A673 (cell line): Measurements from ENCODE around the gene TNFAIP2. TPM values are rescaled to one million over a fixed set of nuclear protein-coding genes. Genes with fewer than 3 reads are reported as not detected.

Source experiments
- BruUV-seq: library from RNA; stranded (reverse); fragments of 400-500 nt; replicated peaks from 2 replicates; lab custom pipeline; 2021; lab: Mats Ljungman, UMichigan
- CTCF ChIA-PET: fragments of 300-600 bp; sonication (Branson Sonifier 250); formaldehyde crosslinking; loops from one replicate; lab custom pipeline; 2022; ENCODE audit warnings: antibody characterized with exemption; lab: Charles Lee
- POLR2A ChIA-PET: fragments of 300-600 bp; sonication (Branson Sonifier 250); formaldehyde crosslinking; loops from one replicate; lab custom pipeline; 2022; ENCODE audit warnings: antibody characterized with exemption; ENCODE audit not compliant: low non-redundant PET; lab: Charles Lee
- DNase-seq: peaks from one replicate; pipeline ENCODE4 v3.0.0-alpha.2; 2015; ENCODE audit warnings: low spot score
- H3K27ac ChIP-seq: fragments of 200-600 bp; sonication (generic); 2 replicates; pipeline ENCODE4 v1.5.1; 2016; ENCODE audit warnings: mixed run types, low read depth, mild to moderate bottlenecking, mixed read lengths, antibody characterized with exemption, low read length; ENCODE audit not compliant: poor library complexity, severe bottlenecking
- H3K27me3 ChIP-seq: fragments of 200-600 bp; sonication (generic); replicated peaks from 2 replicates; pipeline ENCODE4 v1.6.1; 2017; ENCODE audit warnings: mixed run types, low read depth, mild to moderate bottlenecking, mixed read lengths, antibody characterized with exemption, low read length; ENCODE audit not compliant: insufficient read depth, poor library complexity
- H3K36me3 ChIP-seq: fragments of 200-600 bp; sonication (generic); 2 replicates; pipeline ENCODE4 v1.6.1; 2016; ENCODE audit warnings: mixed run types, mild to moderate bottlenecking, mixed read lengths, antibody characterized with exemption, low read length; ENCODE audit not compliant: insufficient read depth, poor library complexity, severe bottlenecking
- H3K4me1 ChIP-seq: fragments of 200-600 bp; sonication (generic); 2 replicates; pipeline ENCODE4 v1.6.1; 2017; ENCODE audit warnings: mixed run types, mild to moderate bottlenecking, mixed read lengths, antibody characterized with exemption, low read length; ENCODE audit not compliant: insufficient read depth, poor library complexity, severe bottlenecking
- H3K4me3 ChIP-seq: fragments of 200-600 bp; sonication (generic); 2 replicates; pipeline ENCODE4 v1.5.1; 2016; ENCODE audit warnings: low read depth, mixed run types, mild to moderate bottlenecking, mixed read lengths, low read length; ENCODE audit not compliant: poor library complexity, severe bottlenecking
- H3K9me3 ChIP-seq: fragments of 200-600 bp; sonication (generic); 2 replicates; pipeline ENCODE4 v1.6.1; 2016; ENCODE audit warnings: mixed run types, low read depth, mild to moderate bottlenecking, mixed read lengths, antibody characterized with exemption, low read length; ENCODE audit not compliant: poor library complexity, severe bottlenecking
- EZH2 ChIP-seq: fragments of 200-600 bp; sonication (generic); IDR thresholded peaks from 2 replicates; pipeline ENCODE4 v1.6.1; 2017; ENCODE audit warnings: borderline replicate concordance, low read depth, mild to moderate bottlenecking, mixed read lengths, antibody characterized with exemption, low read length; ENCODE audit not compliant: poor library complexity, severe bottlenecking
- intact Hi-C: fragments of 100-400 bp; cut with micrococcal nuclease; formaldehyde crosslinking; loops from one replicate; pipeline ENCODE4 v1.10.0; 2022; ENCODE audit not compliant: unreplicated experiment
- total RNA-seq: library from RNA; stranded (reverse); gene quantifications from 2 replicates; pipeline ENCODE4 v1.2.3, GENCODE V29; 2021
- TF ChIP-seq, protein P1 (sequence below): fragments of 300-800, 200-600 bp; sonication (generic); conservative IDR thresholded peaks from 2 replicates; pipeline ENCODE4 v1.5.1; 2017; ENCODE audit warnings: low read depth, mild to moderate bottlenecking, antibody characterized with exemption, low read length, moderate library complexity, mixed read lengths

Gene TNFAIP2
- total RNA-seq, 1 experiment from 2014 or later = 5.5 TPM

DNA sequence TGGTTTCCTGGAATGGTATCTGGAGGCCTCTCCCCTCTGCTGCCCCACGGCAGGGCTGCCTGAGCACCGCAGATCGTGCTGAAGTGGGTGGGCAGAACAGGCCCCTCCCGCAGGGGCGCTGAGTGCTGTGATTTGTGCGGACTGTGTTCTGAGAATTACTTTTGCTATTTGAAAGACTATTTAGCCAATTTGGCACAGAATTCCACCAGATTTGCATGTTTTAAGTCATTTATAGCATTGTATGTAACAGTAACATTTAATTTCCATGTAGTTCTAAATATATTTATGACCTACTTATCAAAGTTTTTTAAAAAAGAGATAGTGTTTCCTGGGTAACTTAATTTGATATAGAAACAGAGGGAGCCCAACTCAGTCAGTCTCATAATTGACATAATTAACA, 55.3 kb downstream of the TNFAIP2 start:
- CTCF ChIA-PET = no interaction called here
- no peaks in the 10 kb centered on the region for H3K9me3 ChIP-seq
- POLR2A ChIA-PET = no interaction called here
- intact Hi-C loops = no loop called here
- no peaks in the 10 kb centered on the region for H3K27me3 ChIP-seq
- H3K4me1 ChIP-seq = no peaks in the 10 kb centered on the region
- TF ChIP-seq, protein P1, sequence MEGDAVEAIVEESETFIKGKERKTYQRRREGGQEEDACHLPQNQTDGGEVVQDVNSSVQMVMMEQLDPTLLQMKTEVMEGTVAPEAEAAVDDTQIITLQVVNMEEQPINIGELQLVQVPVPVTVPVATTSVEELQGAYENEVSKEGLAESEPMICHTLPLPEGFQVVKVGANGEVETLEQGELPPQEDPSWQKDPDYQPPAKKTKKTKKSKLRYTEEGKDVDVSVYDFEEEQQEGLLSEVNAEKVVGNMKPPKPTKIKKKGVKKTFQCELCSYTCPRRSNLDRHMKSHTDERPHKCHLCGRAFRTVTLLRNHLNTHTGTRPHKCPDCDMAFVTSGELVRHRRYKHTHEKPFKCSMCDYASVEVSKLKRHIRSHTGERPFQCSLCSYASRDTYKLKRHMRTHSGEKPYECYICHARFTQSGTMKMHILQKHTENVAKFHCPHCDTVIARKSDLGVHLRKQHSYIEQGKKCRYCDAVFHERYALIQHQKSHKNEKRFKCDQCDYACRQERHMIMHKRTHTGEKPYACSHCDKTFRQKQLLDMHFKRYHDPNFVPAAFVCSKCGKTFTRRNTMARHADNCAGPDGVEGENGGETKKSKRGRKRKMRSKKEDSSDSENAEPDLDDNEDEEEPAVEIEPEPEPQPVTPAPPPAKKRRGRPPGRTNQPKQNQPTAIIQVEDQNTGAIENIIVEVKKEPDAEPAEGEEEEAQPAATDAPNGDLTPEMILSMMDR = no peak
- TF ChIP-seq EZH2 = no peak
- no peaks in the 10 kb centered on the region for H3K36me3 ChIP-seq
- no TSS peak for BruUV-seq
- DNase-seq = no peak
- H3K27ac ChIP-seq = no peak overlapping the region
- H3K4me3 ChIP-seq = no peak overlapping the region

DNA sequence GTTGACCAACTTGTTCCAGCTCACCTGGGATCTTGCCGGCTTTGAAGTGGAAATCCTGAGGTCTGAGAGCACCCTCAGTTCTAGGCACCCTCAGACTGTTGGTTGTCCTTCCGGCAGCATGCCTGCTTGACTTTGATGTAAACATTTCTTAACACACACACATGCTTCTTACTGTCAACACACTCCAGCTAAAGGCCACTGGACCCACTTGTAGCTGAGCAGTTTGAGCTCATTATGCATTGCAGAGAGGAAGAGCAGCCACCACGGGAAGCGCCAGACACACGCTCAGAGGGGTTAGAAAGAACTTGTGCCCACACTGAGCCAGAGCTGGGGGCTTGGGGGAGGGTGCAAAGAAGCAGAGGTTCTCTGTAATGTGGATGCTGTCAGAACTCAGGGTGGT, 55.8 kb downstream of the TNFAIP2 start:
- intact Hi-C loops = no loop called here
- POLR2A ChIA-PET = no interaction called here
- Histone ChIP-seq H3K4me3 (no peak overlapping the region), H3K27me3 (no peaks in the 10 kb centered on the region), H3K9me3 (no peaks in the 10 kb centered on the region), H3K36me3 (no peaks in the 10 kb centered on the region), H3K4me1 (no peaks in the 10 kb centered on the region), H3K27ac (no peak overlapping the region)
- BruUV-seq = no TSS peak
- CTCF ChIA-PET = no interaction called here
- TF ChIP-seq, protein P1 = no peak
- TF ChIP-seq EZH2 = no peak
- no peak for DNase-seq

DNA sequence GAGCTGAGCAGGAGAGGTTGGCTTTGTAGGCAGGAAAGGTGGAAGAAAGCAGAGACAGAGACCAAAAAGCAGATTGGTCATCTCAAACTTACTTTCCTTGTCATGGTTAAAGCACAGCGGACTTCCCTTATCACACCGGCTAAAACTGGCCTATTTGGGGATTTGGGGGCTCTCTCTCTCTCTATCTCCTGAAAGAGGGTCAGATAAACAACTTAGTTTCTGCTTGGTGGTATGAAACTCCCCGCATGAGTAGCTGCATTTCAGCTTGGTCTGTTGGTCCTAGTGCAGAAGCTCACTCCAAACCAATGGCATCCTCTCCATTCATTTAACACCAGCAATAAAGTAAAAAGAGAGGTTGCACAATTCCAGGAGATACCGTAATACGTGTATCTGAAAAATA, 57.1 kb downstream of the TNFAIP2 start:
- no peaks in the 10 kb centered on the region for H3K27me3 ChIP-seq
- CTCF ChIA-PET = interaction anchor here (0.7 kb wide), 1 partner anchor 39 kb away, joined by 5 read pairs; no protein-coding TSS in a partner anchor
- H3K36me3 ChIP-seq = no peaks in the 10 kb centered on the region
- no peak overlapping the region for H3K4me3 ChIP-seq
- TF ChIP-seq, protein P1 = no peak
- TF ChIP-seq EZH2 = no peak
- no TSS peak for BruUV-seq
- DNase-seq = no peak
- POLR2A ChIA-PET = no interaction called here
- H3K4me1 ChIP-seq = no peaks in the 10 kb centered on the region
- intact Hi-C loops = no loop called here
- no peaks in the 10 kb centered on the region for H3K9me3 ChIP-seq
- H3K27ac ChIP-seq = no peak overlapping the region
